Neural cell (in vitro differentiated cells): ENCODE results near the gene ACTRT2. TPM values are rescaled to one million over a fixed set of nuclear protein-coding genes. Genes with fewer than 3 reads are reported as not detected.

ENCODE experiments used
- H2AFZ ChIP-seq: fragments of 200-600, 300-800 bp; sonication (generic), shearing (Covaris generic); 2 replicates; pipeline ENCODE4 v1.6.0; 2014; ENCODE audit warnings: low read depth, mild to moderate bottlenecking, antibody characterized with exemption, low read length, moderate library complexity
- H3F3A ChIP-seq: fragments of 200-600 bp; shearing (Covaris generic); 2 replicates; pipeline ENCODE4 v1.6.1; 2016; ENCODE audit warnings: mild to moderate bottlenecking, moderate library complexity, mixed read lengths, antibody characterized with exemption, low read length; ENCODE audit not compliant: insufficient read depth, poor library complexity, severe bottlenecking
- H3K27ac ChIP-seq: fragments of 200-600, 300-800 bp; sonication (generic), shearing (Covaris generic); 2 replicates; pipeline ENCODE4 v1.5.1; 2014; ENCODE audit warnings: mild to moderate bottlenecking, low read length, moderate library complexity
- H3K27me3 ChIP-seq: fragments of 300-800, 200-600 bp; sonication (generic), shearing (Covaris generic); 2 replicates; pipeline ENCODE4 v1.6.0; 2014; ENCODE audit warnings: mild to moderate bottlenecking, low read depth, low read length, moderate library complexity; ENCODE audit not compliant: insufficient read depth
- H3K36me3 ChIP-seq: fragments of 300-800, 200-600 bp; sonication (generic), shearing (Covaris generic); 2 replicates; pipeline ENCODE4 v1.5.1; 2014; ENCODE audit warnings: mild to moderate bottlenecking, antibody characterized with exemption, low read length, moderate library complexity; ENCODE audit not compliant: insufficient read depth
- H3K4me2 ChIP-seq: fragments of 300-800, 200-600 bp; sonication (generic), shearing (Covaris generic); 2 replicates; pipeline ENCODE4 v1.6.0; 2014; ENCODE audit warnings: mild to moderate bottlenecking, low read length
- H3K4me3 ChIP-seq: fragments of 300-800, 200-600 bp; sonication (generic), shearing (Covaris generic); 2 replicates; pipeline ENCODE4 v1.5.1; 2014; ENCODE audit warnings: mild to moderate bottlenecking, low read length, moderate library complexity
- H3K79me2 ChIP-seq: fragments of 200-600 bp; shearing (Covaris generic); replicated peaks from 2 replicates; pipeline ENCODE4 v1.6.0; 2014; ENCODE audit warnings: mild to moderate bottlenecking, low read length, moderate library complexity; ENCODE audit not compliant: insufficient read depth
- H3K9ac ChIP-seq: fragments of 300-800, 200-600 bp; sonication (generic), shearing (Covaris generic); 2 replicates; pipeline ENCODE4 v1.6.1; 2016; ENCODE audit warnings: mild to moderate bottlenecking, low read length, mixed read lengths
- H3K9me2 ChIP-seq: fragments of 200-600 bp; shearing (Covaris generic); 2 replicates; pipeline ENCODE4 v1.6.1; 2016; ENCODE audit warnings: mild to moderate bottlenecking, low read length, mixed read lengths; ENCODE audit not compliant: insufficient read depth
- H3K9me3 ChIP-seq: fragments of 200-600, 300-800 bp; sonication (generic), shearing (Covaris generic); 2 replicates; pipeline ENCODE4 v1.6.1; 2016; ENCODE audit warnings: mild to moderate bottlenecking, mixed run types, low read length, moderate library complexity, mixed read lengths
- H4K20me1 ChIP-seq: fragments of 200-600 bp; shearing (Covaris generic); 2 replicates; pipeline ENCODE4 v1.6.1; 2016; ENCODE audit warnings: mild to moderate bottlenecking, mixed run types; ENCODE audit not compliant: insufficient read depth
- EP300 ChIP-seq: fragments of 450-650 bp; conservative IDR thresholded peaks from 2 replicates; pipeline ENCODE4 v1.6.1; 2014; ENCODE audit warnings: antibody characterized with exemption, mild to moderate bottlenecking, moderate library complexity; ENCODE audit not compliant: poor library complexity, severe bottlenecking
- EZH2 ChIP-seq: fragments of 200-600, 300-800 bp; shearing (Covaris generic), sonication (generic); IDR thresholded peaks from 2 replicates; pipeline ENCODE4 v1.6.1; 2014; ENCODE audit warnings: antibody characterized with exemption, low read length, borderline replicate concordance, mild to moderate bottlenecking; ENCODE audit not compliant: insufficient read depth, poor library complexity, severe bottlenecking
- MXI1 ChIP-seq: fragments of 450-650 bp; conservative IDR thresholded peaks from 2 replicates; pipeline ENCODE4 v1.6.1; 2014; ENCODE audit warnings: antibody characterized with exemption, mild to moderate bottlenecking; ENCODE audit not compliant: poor library complexity, severe bottlenecking
- POLR2AphosphoS5 ChIP-seq: IDR thresholded peaks from 2 replicates; pipeline ENCODE4 v1.6.1; 2012
- RAD21 ChIP-seq: fragments of 450-650 bp; conservative IDR thresholded peaks from 2 replicates; pipeline ENCODE4 v1.6.1; 2014; ENCODE audit warnings: antibody characterized with exemption, mild to moderate bottlenecking, moderate library complexity
- SMC3 ChIP-seq: fragments of 450-650 bp; conservative IDR thresholded peaks from 2 replicates; pipeline ENCODE4 v1.6.1; 2014; ENCODE audit warnings: antibody characterized with exemption, mild to moderate bottlenecking, moderate library complexity; ENCODE audit not compliant: poor library complexity
- TAF1 ChIP-seq: IDR thresholded peaks from 2 replicates; pipeline ENCODE4 v1.6.1; 2012; ENCODE audit warnings: low read depth
- polyA plus RNA-seq: library from polyadenylated mRNA; depleted of rRNA; stranded (reverse); fragments of >200 nt; gene quantifications from 2 replicates; pipeline ENCODE4 v1.2.3, GENCODE V29; 2014
- TF ChIP-seq, protein P1 (sequence below): IDR thresholded peaks from 2 replicates; pipeline ENCODE4 v1.6.1; 2012; ENCODE audit warnings: borderline replicate concordance
- TF ChIP-seq, protein P2 (sequence below): fragments of 450-650 bp; IDR thresholded peaks from 2 replicates; pipeline ENCODE4 v1.5.1; 2014; ENCODE audit warnings: antibody characterized with exemption, mild to moderate bottlenecking, moderate library complexity; ENCODE audit not compliant: poor library complexity, severe bottlenecking

ACTRT2 gene
- polyA plus RNA-seq, 1 donor from 2014 or later, result not detected

DNA sequence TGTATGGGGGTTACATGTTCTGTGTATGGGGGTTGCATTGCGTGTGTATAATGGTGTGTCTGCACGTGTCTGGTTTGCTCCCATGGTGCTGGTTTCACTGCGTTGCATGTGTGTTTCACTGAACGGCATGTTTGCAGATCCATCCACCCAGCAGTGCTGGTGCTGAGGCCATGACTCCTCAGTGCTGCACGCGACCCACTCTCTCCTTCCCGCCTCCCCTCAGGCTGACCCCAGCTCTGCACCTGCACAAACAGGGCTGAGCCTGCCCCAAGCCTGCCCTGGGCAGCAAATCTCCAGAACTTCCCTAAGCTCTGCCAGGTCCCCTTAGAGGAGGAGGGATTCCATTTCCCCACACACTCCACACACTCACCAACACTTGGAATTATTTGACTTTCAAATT lies 18.7 kb downstream of the ACTRT2 start:
- H3K9me3 ChIP-seq, result peaks cover 1% of the 10 kb centered on the region
- no peaks in the 10 kb centered on the region for H3K9me2 ChIP-seq
- H3K4me2 ChIP-seq, result no peak overlapping the region
- no peaks in the 10 kb centered on the region for H3K27me3 ChIP-seq
- no peak overlapping the region for H3K9ac ChIP-seq
- H3K4me3 ChIP-seq, result no peak overlapping the region
- H2AFZ ChIP-seq, result no peak overlapping the region
- H3F3A ChIP-seq, result no peaks in the 10 kb centered on the region
- H4K20me1 ChIP-seq, result no peaks in the 10 kb centered on the region
- TF ChIP-seq EP300 (no peak), TAF1 (no peak), POLR2AphosphoS5 (no peak), SMC3 (no peak), EZH2 (no peak), MXI1 (no peak), RAD21 (no peak)
- TF ChIP-seq, protein P1, sequence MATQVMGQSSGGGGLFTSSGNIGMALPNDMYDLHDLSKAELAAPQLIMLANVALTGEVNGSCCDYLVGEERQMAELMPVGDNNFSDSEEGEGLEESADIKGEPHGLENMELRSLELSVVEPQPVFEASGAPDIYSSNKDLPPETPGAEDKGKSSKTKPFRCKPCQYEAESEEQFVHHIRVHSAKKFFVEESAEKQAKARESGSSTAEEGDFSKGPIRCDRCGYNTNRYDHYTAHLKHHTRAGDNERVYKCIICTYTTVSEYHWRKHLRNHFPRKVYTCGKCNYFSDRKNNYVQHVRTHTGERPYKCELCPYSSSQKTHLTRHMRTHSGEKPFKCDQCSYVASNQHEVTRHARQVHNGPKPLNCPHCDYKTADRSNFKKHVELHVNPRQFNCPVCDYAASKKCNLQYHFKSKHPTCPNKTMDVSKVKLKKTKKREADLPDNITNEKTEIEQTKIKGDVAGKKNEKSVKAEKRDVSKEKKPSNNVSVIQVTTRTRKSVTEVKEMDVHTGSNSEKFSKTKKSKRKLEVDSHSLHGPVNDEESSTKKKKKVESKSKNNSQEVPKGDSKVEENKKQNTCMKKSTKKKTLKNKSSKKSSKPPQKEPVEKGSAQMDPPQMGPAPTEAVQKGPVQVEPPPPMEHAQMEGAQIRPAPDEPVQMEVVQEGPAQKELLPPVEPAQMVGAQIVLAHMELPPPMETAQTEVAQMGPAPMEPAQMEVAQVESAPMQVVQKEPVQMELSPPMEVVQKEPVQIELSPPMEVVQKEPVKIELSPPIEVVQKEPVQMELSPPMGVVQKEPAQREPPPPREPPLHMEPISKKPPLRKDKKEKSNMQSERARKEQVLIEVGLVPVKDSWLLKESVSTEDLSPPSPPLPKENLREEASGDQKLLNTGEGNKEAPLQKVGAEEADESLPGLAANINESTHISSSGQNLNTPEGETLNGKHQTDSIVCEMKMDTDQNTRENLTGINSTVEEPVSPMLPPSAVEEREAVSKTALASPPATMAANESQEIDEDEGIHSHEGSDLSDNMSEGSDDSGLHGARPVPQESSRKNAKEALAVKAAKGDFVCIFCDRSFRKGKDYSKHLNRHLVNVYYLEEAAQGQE, result no peak
- TF ChIP-seq, protein P2, sequence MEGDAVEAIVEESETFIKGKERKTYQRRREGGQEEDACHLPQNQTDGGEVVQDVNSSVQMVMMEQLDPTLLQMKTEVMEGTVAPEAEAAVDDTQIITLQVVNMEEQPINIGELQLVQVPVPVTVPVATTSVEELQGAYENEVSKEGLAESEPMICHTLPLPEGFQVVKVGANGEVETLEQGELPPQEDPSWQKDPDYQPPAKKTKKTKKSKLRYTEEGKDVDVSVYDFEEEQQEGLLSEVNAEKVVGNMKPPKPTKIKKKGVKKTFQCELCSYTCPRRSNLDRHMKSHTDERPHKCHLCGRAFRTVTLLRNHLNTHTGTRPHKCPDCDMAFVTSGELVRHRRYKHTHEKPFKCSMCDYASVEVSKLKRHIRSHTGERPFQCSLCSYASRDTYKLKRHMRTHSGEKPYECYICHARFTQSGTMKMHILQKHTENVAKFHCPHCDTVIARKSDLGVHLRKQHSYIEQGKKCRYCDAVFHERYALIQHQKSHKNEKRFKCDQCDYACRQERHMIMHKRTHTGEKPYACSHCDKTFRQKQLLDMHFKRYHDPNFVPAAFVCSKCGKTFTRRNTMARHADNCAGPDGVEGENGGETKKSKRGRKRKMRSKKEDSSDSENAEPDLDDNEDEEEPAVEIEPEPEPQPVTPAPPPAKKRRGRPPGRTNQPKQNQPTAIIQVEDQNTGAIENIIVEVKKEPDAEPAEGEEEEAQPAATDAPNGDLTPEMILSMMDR, result no peak
- no peak overlapping the region for H3K27ac ChIP-seq
- H3K79me2 ChIP-seq, result no peaks in the 10 kb centered on the region
- no peaks in the 10 kb centered on the region for H3K36me3 ChIP-seq

DNA sequence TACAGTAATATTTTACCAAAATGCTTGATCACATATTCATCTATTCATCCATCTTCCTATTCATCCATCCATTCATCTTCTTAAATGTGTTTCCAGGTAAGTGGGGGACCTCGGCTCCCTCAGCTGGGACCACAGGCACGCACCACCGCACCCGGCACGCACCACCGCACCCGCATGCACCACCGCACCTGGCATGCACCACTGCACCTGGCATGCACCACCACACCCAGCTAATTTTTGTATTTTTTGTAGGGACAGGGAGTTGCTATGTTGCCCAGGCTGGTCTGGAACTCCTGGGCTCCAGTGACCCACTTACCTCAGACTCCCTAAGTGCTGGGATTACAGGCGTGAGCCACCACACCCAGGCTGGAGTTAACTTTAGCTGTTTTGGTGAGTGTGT lies 21.2 kb downstream of the ACTRT2 start:
- peaks cover 5% of the 10 kb centered on the region for H3K9me3 ChIP-seq
- no peak overlapping the region for H3K27ac ChIP-seq
- H4K20me1 ChIP-seq, result no peaks in the 10 kb centered on the region
- H3K36me3 ChIP-seq, result no peaks in the 10 kb centered on the region
- no peaks in the 10 kb centered on the region for H3F3A ChIP-seq
- no peak overlapping the region for H3K4me2 ChIP-seq
- H2AFZ ChIP-seq, result no peak overlapping the region
- no peak for TF ChIP-seq MXI1
- no peak for TF ChIP-seq TAF1
- no peak for TF ChIP-seq SMC3
- TF ChIP-seq EP300, result no peak
- no peak for TF ChIP-seq RAD21
- TF ChIP-seq POLR2AphosphoS5, result no peak
- TF ChIP-seq, protein P2, result no peak
- TF ChIP-seq, protein P1, result no peak
- no peak for TF ChIP-seq EZH2
- no peaks in the 10 kb centered on the region for H3K9me2 ChIP-seq
- peaks cover 2% of the 10 kb centered on the region for H3K27me3 ChIP-seq
- no peak overlapping the region for H3K4me3 ChIP-seq
- no peak overlapping the region for H3K9ac ChIP-seq
- H3K79me2 ChIP-seq, result no peaks in the 10 kb centered on the region
